ENCODE results near the gene PCDHB2.
"Not testable (repeated sequence)": the region's sequence is repeated elsewhere in the genome, so short reads cannot be mapped to it uniquely, and the experiment has no call there.

The PCDHB2 gene

DNA sequence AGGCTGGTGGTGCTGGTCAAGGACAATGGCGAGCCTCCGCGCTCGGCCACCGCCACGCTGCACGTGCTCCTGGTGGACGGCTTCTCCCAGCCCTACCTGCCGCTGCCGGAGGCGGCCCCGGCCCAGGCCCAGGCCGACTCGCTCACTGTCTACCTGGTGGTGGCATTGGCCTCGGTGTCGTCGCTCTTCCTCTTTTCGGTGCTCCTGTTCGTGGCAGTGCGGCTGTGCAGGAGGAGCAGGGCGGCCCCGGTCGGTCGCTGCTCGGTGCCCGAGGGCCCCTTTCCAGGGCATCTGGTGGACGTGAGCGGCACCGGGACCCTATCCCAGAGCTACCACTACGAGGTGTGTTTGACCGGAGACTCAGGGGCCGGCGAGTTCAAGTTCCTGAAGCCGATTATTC, 42.9 kb downstream of the PCDHB2 start:
- not testable (repeated sequence) for DNase-seq

Data from NCI-H187 (cell line).